Mesodermal cell (in vitro differentiated cells): Measurements from ENCODE around the gene EMID1.

ENCODE experiments used
- H3K27ac ChIP-seq: 2 replicates; pipeline ENCODE4 v1.7.0; 2013; ENCODE audit warnings: mild to moderate bottlenecking, low read depth, low read length, moderate library complexity; ENCODE audit not compliant: severe bottlenecking
- H3K36me3 ChIP-seq: 2 replicates; pipeline ENCODE4 v1.7.1; 2013; ENCODE audit warnings: mild to moderate bottlenecking, low read length, moderate library complexity; ENCODE audit not compliant: control insufficient read depth, insufficient read depth
- H3K4me1 ChIP-seq: one replicate; pipeline ENCODE4 v1.7.1; 2013; ENCODE audit warnings: mild to moderate bottlenecking, low read length; ENCODE audit not compliant: insufficient read depth, control insufficient read depth, poor library complexity, severe bottlenecking
- H3K4me3 ChIP-seq: 2 replicates; pipeline ENCODE4 v1.7.0; 2013; ENCODE audit warnings: low read length, control low read depth, mild to moderate bottlenecking; ENCODE audit not compliant: insufficient read depth, poor library complexity, severe bottlenecking; ENCODE audit errors: extremely low read depth
- H3K9me3 ChIP-seq: 2 replicates; pipeline ENCODE4 v1.7.1; 2013; ENCODE audit warnings: mild to moderate bottlenecking, low read length, moderate library complexity; ENCODE audit not compliant: control insufficient read depth
- WGBS, 2 experiments: methylation state at CpG; one replicate each; pipeline ENCODE4 v1.1.5; 2013; ENCODE audit warnings: missing lambda C conversion rate in 2 of 2; ENCODE audit not compliant: insufficient coverage in 2 of 2; 5-methylcytosine and 5-hydroxymethylcytosine counted together

EMID1 gene

DNA sequence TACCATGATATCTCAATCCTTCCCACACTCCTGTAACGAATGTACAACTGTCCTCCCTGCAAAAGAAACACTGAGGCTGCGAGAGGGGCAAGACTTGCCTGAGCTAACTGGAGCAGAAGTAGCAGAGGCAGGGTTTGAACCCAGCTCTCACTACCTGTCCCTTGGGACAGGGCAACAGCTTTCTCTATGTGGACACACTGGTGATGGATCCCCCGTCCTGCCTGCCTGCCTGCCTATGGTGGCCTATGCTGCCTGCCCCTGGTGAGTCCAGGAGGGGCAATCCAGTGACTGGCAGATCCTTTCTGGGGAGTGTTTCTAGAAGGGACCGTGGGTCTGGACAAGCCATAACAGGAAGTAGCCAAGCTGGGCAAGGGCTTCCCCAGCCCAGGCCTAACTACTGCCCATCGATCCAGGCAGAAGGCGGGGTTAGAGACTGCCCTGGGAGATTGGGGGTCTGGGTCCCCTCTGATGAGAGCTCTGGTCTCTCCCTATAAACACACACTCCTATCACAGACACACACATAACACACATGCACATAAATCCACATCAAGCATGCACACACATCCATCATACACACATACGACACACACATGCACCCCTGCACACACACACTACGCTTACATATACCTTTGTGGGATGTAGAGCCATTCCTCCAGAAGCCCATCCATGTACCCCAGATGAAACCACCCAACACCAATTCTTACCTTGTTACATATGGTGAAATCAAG is 1.1 kb upstream of the EMID1 start:
- H3K27ac ChIP-seq, result no peak overlapping the region
- peaks cover 8% of the 10 kb centered on the region for H3K4me1 ChIP-seq
- no peaks in the 10 kb centered on the region for H3K36me3 ChIP-seq
- WGBS, 2 experiments, result 87% methylated on average over 5 to 6 of the region's 8 CpGs
- H3K4me3 ChIP-seq, result no peak overlapping the region
- H3K9me3 ChIP-seq, result no peaks in the 10 kb centered on the region

DNA sequence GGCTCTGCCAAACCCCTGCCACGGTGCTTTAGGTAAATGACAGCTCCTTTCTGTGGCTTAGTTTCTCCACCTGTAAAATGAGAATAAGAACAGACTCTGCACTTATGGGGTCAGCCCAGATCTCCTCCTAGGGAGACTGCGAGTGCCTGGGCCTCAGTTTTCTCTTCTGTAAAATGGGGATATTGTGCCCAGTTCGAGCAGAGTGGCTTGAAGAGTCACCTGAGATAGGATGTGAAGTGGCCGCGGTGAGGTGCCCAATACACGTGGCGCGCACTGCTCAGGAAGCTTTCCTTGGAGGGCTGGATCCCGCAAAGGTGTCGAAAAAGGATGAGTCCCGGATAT is 473 bp upstream of the EMID1 start:
- WGBS, 2 experiments, result 80 to 88% methylated on average over 3 to 11 of the region's 11 CpGs
- H3K9me3 ChIP-seq, result no peaks in the 10 kb centered on the region
- no peak overlapping the region for H3K27ac ChIP-seq
- peak overlapping the region; percentile 40 for H3K4me3 ChIP-seq
- no peaks in the 10 kb centered on the region for H3K36me3 ChIP-seq
- peaks cover 8% of the 10 kb centered on the region for H3K4me1 ChIP-seq

DNA sequence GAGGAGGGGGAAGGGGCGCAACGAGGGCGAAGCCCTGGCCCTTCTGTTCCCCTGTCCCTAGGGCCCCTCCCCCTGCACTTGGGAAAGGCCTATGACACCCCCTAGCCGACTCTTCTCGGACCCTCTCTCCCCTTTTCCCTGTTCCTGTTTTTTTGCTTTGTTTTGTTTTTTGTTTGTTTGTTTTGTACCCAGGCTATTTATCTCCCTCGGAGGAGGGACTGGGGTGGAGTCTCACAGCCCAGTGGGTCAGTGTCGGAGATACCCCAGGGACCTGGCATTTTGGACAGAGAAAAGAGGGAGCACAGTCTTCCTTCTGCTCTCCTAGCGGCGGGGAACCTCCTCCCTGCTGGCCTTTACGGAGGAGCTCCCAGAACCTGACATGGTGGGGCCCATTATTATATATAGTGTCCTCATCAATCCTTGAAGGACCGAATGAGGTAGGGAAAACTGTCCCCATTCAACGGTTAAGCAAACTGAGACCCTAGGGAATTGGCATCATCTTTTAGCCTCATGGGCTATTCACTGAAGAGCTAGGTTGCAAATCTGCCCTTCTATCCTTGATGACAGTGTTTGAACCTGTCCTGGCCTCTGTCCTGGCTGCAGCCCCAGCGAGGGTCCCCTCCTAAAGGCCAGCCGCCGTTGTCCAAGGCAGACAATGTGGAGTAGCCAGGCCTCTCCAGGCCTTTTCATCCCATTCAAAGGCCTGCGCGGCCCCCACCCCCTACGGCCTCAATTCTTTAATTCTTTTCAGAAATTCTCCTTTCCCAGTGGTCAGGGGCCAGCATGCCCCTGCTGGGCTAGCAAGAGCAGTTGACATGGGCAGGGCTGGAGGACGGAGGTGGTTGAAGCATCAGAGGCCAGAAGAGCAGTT is 911 bp downstream of the EMID1 start:
- peaks cover 8% of the 10 kb centered on the region for H3K4me1 ChIP-seq
- WGBS, 2 experiments, result 64 to 71% methylated on average over 8 of the region's 19 CpGs
- peak overlapping the region; percentile 49 for H3K4me3 ChIP-seq
- H3K36me3 ChIP-seq, result no peaks in the 10 kb centered on the region
- no peaks in the 10 kb centered on the region for H3K9me3 ChIP-seq
- H3K27ac ChIP-seq, result no peak overlapping the region

DNA sequence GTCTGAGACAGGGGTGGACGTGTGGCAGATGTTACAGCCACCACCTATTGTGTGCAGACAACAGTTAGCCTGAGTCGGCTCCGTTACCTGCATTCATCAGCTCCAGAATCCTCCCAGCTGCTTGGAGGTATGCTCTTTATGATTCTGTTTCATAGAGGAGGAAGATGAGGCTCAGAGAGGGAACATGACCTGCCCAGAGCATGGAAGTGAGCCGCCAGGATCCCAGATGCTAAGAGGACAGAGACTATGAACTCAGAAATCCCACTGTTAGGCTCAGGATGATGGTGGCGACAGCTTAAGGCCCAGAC is 1.5 kb downstream of the EMID1 start:
- WGBS, 2 experiments, result 86% methylated on average over 2 to 3 of the region's 5 CpGs
- Histone ChIP-seq H3K4me1 (peaks cover 8% of the 10 kb centered on the region), H3K36me3 (no peaks in the 10 kb centered on the region), H3K4me3 (no peak overlapping the region), H3K9me3 (no peaks in the 10 kb centered on the region), H3K27ac (no peak overlapping the region)

DNA sequence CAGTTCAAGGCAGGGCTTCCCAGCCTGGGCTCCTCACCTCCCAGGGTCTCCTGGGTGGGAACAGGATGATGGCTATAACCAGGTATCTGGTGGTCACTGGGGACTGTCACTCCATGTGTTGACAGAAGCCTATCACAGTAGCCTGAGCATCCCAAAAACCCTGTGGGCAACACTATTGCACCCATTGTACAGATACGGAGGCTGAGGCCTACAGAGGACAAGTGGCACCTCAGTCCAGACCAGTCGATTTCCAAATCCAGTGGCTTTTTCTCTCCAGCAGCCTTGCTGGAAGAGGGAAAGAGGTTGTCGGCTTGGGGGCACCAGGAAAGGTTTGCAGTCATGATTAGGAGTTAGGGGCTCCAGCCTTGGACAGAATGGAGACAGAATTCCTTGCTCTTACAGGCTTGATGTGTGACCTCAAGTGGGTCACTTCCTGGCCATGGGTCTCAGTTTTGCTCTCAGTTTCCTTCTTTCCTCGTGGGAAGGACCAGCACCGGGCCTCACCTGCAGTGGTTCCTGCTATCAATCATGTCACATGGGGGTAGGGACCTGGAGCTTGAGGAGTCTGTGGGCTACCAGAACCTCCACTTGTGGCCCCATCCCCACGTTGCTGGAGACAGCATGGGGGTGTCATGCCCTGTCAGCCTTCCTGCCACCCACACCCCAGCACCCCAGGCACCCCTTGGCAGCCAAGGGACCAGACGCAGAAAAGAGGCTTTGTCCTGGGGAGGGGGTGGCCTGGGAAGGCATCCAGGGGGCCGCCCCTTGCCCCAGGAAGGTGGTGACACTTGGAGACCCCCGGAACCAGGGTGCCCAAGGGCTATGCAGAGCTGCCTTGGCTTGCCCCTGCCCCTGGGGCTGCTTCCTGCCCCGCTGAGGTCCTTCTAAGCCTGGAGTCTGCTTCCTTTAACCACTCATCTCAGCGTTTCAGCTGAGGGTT is 2.1 kb downstream of the EMID1 start:
- no peaks in the 10 kb centered on the region for H3K36me3 ChIP-seq
- no peak overlapping the region for H3K4me3 ChIP-seq
- no peaks in the 10 kb centered on the region for H3K9me3 ChIP-seq
- peaks cover 8% of the 10 kb centered on the region for H3K4me1 ChIP-seq
- H3K27ac ChIP-seq, result no peak overlapping the region
- 94 to 95% methylated on average over 4 to 9 of the region's 11 CpGs for WGBS, 2 experiments

DNA sequence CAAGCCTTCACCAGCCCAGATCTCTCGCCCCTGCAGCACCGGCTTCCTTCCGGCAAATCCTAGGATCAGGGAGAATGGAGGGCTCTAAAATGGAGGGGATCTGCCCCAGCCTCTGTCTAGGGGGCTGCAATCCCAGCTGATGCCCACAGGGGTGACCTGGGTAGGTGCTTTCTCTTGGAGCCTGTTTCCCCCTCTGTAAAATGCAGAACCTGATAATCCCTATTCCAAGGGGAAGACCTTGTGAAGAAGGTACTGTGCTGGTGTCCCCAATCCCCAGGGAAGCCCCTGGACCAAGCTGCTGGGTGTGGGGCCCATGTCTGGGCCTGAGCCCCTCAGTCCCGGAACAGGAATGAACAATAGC is 2.8 kb downstream of the EMID1 start:
- no peak overlapping the region for H3K4me3 ChIP-seq
- peaks cover 8% of the 10 kb centered on the region for H3K4me1 ChIP-seq
- no peaks in the 10 kb centered on the region for H3K9me3 ChIP-seq
- H3K36me3 ChIP-seq, result no peaks in the 10 kb centered on the region
- H3K27ac ChIP-seq, result no peak overlapping the region
- 83 to 100% methylated on average over 1 to 4 of the region's 4 CpGs for WGBS, 2 experiments

DNA sequence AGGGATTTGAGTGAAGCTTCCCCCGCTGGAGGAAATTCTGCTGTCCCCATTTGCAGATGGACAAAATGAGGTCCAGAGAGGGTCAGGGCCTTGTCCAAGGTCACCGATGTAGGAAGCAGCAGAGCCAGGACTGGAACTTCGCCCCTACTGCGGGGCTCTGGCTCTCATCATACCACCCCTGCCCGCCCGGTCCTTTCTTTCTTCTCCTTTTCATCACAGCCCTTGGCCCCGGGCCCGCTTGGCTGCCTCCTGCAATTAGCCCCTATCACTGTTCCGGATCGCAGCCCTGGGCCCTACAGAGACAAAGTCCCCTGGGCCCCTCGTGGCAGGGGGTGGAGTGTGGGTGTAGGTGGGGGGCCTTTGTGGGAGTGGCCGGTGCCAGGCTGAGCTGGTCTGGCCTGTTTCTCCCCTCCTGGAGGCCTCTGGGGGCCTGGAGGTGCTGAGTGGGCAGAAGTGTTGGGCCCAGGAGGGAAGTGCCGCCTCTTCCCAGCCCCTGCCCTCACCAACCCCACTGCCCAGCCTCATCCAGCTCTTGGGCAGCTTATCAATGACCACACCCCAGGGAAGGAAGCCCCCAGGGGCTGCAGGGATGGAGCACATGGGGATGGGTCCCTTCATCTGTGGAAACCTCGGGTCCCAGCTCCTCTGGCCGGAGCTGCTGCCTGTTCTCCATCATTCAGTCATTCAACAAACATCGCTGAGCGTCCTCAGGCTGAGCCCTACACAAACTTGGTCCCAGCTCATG is 3.4 kb downstream of the EMID1 start:
- Histone ChIP-seq H3K4me1 (peaks cover 8% of the 10 kb centered on the region), H3K9me3 (no peaks in the 10 kb centered on the region), H3K4me3 (no peak overlapping the region), H3K36me3 (no peaks in the 10 kb centered on the region), H3K27ac (no peak overlapping the region)
- 89 to 95% methylated on average over 8 to 12 of the region's 17 CpGs for WGBS, 2 experiments

DNA sequence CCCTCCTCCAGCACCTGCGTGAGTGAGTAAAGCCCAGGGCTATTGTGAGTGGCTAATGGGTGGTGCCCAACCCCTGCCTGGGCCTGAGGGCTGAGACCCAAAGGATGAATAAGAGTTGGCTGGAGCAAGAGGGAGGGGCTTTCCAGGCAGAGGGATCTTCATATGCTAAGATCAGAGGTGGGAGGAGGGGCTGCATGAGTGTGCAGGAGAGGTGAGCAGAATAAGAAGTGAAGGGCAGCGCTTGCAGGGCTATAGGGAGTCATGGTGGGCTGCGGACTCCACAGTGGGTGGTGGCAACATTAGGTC is 3.9 kb downstream of the EMID1 start:
- Histone ChIP-seq H3K36me3 (no peaks in the 10 kb centered on the region), H3K9me3 (no peaks in the 10 kb centered on the region), H3K4me3 (no peak overlapping the region), H3K27ac (no peak overlapping the region), H3K4me1 (peaks cover 8% of the 10 kb centered on the region)
- WGBS, 2 experiments, result 60% methylated on average over 2 of the region's 3 CpGs; no CpG with 5 or more reads in 1 of the 2 experiments

DNA sequence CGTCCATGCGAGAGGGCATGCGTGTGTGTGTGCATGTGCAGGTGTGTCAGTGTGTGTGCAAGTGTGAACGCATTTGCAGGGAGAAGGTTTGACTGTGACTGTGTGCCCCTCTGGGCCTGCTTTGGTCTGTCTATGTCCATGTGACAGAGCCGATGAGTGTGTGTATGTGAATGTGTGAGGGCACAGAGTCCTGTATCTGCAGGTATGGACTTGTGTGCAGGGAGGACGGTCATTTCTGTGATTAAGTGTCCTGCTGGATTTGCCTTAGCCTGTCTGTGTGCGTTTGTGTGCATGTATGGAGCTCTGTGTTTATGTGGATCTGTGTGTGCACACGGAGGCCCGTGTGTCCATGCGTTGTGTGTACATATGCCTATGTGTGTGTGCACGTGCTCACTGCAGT is 5.4 kb downstream of the EMID1 start:
- WGBS, 2 experiments, result 91 to 95% methylated on average over 10 to 11 of the region's 11 CpGs
- Histone ChIP-seq H3K9me3 (no peaks in the 10 kb centered on the region), H3K4me1 (peaks cover 7% of the 10 kb centered on the region), H3K4me3 (no peak overlapping the region), H3K36me3 (no peaks in the 10 kb centered on the region), H3K27ac (no peak overlapping the region)

DNA sequence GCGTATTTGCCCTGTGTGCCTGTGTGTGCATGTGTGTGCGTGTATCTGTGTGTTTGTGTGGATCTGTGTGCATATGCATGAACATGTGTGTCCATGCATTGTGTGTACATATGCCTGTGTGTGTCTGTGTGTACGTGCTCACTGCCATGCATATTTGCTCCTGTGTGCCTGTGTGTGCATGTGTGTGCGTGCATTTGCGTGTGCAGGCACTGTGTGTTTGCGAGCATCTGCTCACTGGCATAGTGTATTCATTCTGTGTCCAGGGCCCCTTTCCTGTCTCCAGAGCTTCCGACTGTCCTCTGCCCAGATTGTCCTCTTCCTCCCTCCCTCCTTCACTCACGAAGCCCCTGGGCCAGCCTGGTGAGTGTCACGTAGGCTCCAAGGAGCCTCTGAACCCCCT is 5.8 kb downstream of the EMID1 start:
- 83 to 94% methylated on average over 4 to 9 of the region's 9 CpGs for WGBS, 2 experiments

More for the DNA sequence above, 5.8 kb downstream of the EMID1 start:
- H3K4me3 ChIP-seq, result no peak overlapping the region
- H3K9me3 ChIP-seq, result no peaks in the 10 kb centered on the region
- peaks cover 3% of the 10 kb centered on the region for H3K4me1 ChIP-seq
- no peaks in the 10 kb centered on the region for H3K36me3 ChIP-seq
- no peak overlapping the region for H3K27ac ChIP-seq
